Activated CD8-positive, alpha-beta memory T cell treated with anti-CD3 and anti-CD28 coated beads for 36 hours (primary cell): Measurements from ENCODE around the gene SENP5. TPM values are rescaled to one million over a fixed set of nuclear protein-coding genes. Genes with fewer than 3 reads are reported as not detected.

ENCODE experiments used
- CTCF ChIA-PET: fragments of 350-600 bp; sonication (Branson Sonifier 250); formaldehyde crosslinking; loops from one replicate; lab custom pipeline; 2021; ENCODE audit warnings: antibody characterized with exemption; lab: Charles Lee
- POLR2A ChIA-PET: fragments of 350-600 bp; sonication (Branson Sonifier 250); formaldehyde crosslinking; loops from one replicate; lab custom pipeline; 2021; ENCODE audit warnings: antibody characterized with exemption; lab: Charles Lee
- total RNA-seq, 2 experiments: library from RNA; stranded (reverse); gene quantifications; one replicate each; pipeline ENCODE4 v1.2.3, GENCODE V29; 2021

Gene SENP5
- total RNA-seq, 2 experiments from 2014 or later = 34.7 to 39.5 TPM

DNA sequence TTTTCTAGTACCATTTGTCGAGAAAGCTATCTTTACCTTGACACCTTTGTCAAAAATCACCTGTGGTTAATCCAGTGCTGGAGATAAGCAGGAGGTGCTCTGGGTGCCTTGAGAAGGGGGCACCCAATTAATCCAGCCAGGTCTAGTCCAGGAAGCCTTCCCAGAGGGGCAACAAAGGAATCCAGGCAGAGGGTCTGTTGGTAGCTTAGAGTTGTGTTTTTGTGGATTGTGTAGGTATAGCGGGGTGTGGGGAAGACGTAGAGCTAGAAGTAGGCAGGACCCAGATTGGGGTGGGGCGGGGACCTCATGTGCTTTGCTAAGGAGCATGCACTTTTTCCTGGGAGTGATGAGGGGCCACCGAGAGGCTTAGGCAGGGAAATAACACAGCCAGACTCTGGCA is 106.9 kb downstream of the SENP5 start:
- POLR2A ChIA-PET = no interaction called here
- CTCF ChIA-PET = interaction anchor here (0.7 kb wide), 1 partner anchor 120 kb away, joined by 3 read pairs; no protein-coding TSS in a partner anchor

DNA sequence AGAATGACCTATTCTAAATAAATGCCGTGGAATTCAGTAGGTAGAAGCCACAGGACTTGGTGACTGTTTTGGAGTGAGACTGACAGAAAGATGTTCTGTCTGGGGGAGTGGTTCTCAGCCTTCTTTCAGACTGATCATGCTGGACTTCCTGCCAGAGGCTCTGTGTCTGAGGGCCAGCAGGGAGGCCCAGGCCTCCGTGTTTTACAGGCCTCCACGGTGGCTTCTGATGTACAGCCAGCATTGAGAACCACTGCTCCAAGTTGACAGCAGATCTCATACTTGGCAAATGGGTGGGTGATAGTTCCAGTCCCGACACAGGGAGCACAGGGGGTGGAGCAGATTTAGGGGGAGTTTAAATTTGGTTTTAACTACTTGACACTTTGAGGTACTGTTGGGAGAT is 107.6 kb downstream of the SENP5 start:
- ChIA-PET POLR2A (no interaction called here), CTCF (interaction anchor here (1.3 kb wide), 1 partner anchor 55 kb away, joined by 5 read pairs; no protein-coding TSS in a partner anchor)

GRCh38 chr3:196976941-196977340 is 109.2 kb downstream of the SENP5 start:
- ChIA-PET CTCF (interaction anchor here (1.3 kb wide), 1 partner anchor 53 kb away, joined by 5 read pairs; no protein-coding TSS in a partner anchor), POLR2A (no interaction called here)

DNA sequence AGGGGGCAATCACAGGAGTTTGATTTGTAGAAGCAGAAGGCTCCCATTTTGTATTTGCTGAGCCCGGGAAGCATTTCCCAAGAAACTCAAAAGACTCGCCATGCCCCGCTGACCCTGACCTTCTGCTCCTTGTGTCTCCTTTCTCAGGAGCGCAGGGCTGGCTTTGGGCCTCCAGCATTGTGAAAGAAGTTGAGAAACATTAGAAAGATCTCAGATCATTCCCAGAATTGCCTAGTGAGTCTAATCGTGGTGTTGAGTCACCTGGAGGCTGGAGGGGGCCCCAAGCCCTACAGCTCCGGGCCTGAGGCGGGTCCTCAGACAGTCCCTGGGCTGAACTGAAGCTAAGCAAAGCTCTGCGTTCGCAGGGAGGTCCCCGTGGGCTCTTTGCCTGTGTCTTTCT is 111.8 kb downstream of the SENP5 start:
- ChIA-PET POLR2A (no interaction called here), CTCF (no interaction called here)

GRCh38 chr3:196981657-196982056 is 113.9 kb downstream of the SENP5 start:
- CTCF ChIA-PET = no interaction called here

DNA sequence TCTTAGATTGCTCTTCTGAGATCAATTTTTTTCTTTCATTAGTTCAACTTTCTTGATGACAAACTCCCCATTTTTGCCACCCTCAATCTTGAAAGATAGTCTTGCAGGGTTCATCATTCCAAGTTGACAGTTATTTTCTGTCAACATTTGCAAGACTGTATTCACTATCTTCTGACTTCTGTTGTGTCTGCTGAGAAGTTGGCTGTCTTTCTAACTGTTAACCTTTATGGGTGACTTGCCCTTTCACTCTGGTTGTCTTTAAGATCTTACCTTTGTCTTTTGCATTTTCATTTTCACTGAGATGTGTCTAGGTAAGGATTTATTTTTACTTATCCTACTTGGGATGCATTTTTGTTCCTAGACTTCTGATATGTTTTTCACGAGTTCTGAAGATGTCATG is 115.5 kb downstream of the SENP5 start:
- CTCF ChIA-PET = no interaction called here
- POLR2A ChIA-PET = no interaction called here

More at GRCh38 chr3:196981657-196982056, 113.9 kb downstream of the SENP5 start:
- POLR2A ChIA-PET = no interaction called here

Other genes starting within 250 kb of the SENP5 start
- gene NRROS, start 228.2 kb upstream of the SENP5 start, total RNA-seq = 10 to 100 TPM; 21.9 to 23.6 TPM
- gene CEP19, start 155.7 kb upstream of the SENP5 start, total RNA-seq = 1 to 10 TPM; 4.8 to 5.4 TPM
- gene PIGX, start 155.5 kb upstream of the SENP5 start, total RNA-seq = 10 to 100 TPM; 43.5 to 47.8 TPM
- 10 to 100 TPM; 73.8 to 78.4 TPM for gene PAK2, start 128.1 kb upstream of the SENP5 start, total RNA-seq
- gene NCBP2, start 74.6 kb downstream of the SENP5 start, total RNA-seq = 100 to 1,000 TPM; 121 to 122 TPM
- under 1 TPM; 0.51 to 0.57 TPM for gene PIGZ, start 100.9 kb downstream of the SENP5 start, total RNA-seq
- gene MELTF, start 161.9 kb downstream of the SENP5 start, total RNA-seq = 1 to 10 TPM; 3.0 to 3.1 TPM